ENCODE data around the gene EMC1.

EMC1 gene

GRCh38 chr1:19283891-19284290 is 32.6 kb upstream of the EMC1 start:
- no peak for TF ChIP-seq CTCF (IDR thresholded peaks at IDR 0.05)

GRCh38 chr1:19274636-19275035 is 23.3 kb upstream of the EMC1 start:
- no peak for TF ChIP-seq CTCF (IDR thresholded peaks at IDR 0.05)

- no peak for TF ChIP-seq CTCF (IDR thresholded peaks at IDR 0.05)
Measured at GRCh38 chr1:19273106-19273843, 22.0 kb upstream of the EMC1 start.

GRCh38 chr1:19272064-19272463 is 20.7 kb upstream of the EMC1 start:
- TF ChIP-seq CTCF (IDR thresholded peaks at IDR 0.05) = no peak

GRCh38 chr1:19268445-19268844 is 17.1 kb upstream of the EMC1 start:
- no peak for TF ChIP-seq CTCF (IDR thresholded peaks at IDR 0.05)

- no peak for TF ChIP-seq CTCF (IDR thresholded peaks at IDR 0.05)
Measured at GRCh38 chr1:19262744-19263143, 11.4 kb upstream of the EMC1 start.

- no peak for TF ChIP-seq CTCF (IDR thresholded peaks at IDR 0.05)
Measured at GRCh38 chr1:19262047-19262446, 10.7 kb upstream of the EMC1 start.
